Measurements from ENCODE around the gene SMARCA2.

GRCh38 chr9:2085716-2086115 is 70.6 kb downstream of the SMARCA2 start:
- TF ChIP-seq POLR2A (IDR thresholded peaks at IDR 0.05) (no peak), CTCF (IDR thresholded peaks at IDR 0.05) (no peak), EP300 (IDR thresholded peaks at IDR 0.05) (no peak)
